Dermis blood vessel endothelial cell (primary cell): ENCODE results near the gene TMEM178B. TPM values are rescaled to one million over a fixed set of nuclear protein-coding genes. Genes with fewer than 3 reads are reported as not detected.

Experiments used
- DNase-seq: peaks from one replicate; pipeline ENCODE4 v3.0.0; 2010
- total RNA-seq: library from RNA; depleted of rRNA; stranded (reverse); fragments of >200 nt; gene quantifications from 2 replicates; pipeline ENCODE4 v1.2.3, GENCODE V29; 2014

The TMEM178B gene
- total RNA-seq, 1 donor from 2014 or later = 0.34 TPM

GRCh38 chr7:141225916-141226618, 152.2 kb downstream of the TMEM178B start:
- no peak for DNase-seq

- no peak for DNase-seq
Observed at GRCh38 chr7:141227454-141227853, 153.6 kb downstream of the TMEM178B start.

GRCh38 chr7:141228482-141228881, 154.6 kb downstream of the TMEM178B start:
- no peak for DNase-seq

GRCh38 chr7:141231018-141231792, 157.3 kb downstream of the TMEM178B start:
- no peak for DNase-seq

- no peak for DNase-seq
Observed at GRCh38 chr7:141232286-141233051, 158.6 kb downstream of the TMEM178B start.

GRCh38 chr7:141234335-141235105, 160.7 kb downstream of the TMEM178B start:
- no peak for DNase-seq

GRCh38 chr7:141235656-141236055, 161.8 kb downstream of the TMEM178B start:
- DNase-seq = no peak

GRCh38 chr7:141238596-141239243, 164.9 kb downstream of the TMEM178B start:
- no peak for DNase-seq

- DNase-seq = no peak
Observed at GRCh38 chr7:141239661-141240060, 165.8 kb downstream of the TMEM178B start.

GRCh38 chr7:141242568-141242967, 168.7 kb downstream of the TMEM178B start:
- DNase-seq = no peak

GRCh38 chr7:141243368-141243767, 169.5 kb downstream of the TMEM178B start:
- no peak for DNase-seq

GRCh38 chr7:141244435-141244834, 170.6 kb downstream of the TMEM178B start:
- DNase-seq = no peak

GRCh38 chr7:141246426-141246825, 172.6 kb downstream of the TMEM178B start:
- no peak for DNase-seq

GRCh38 chr7:141251180-141251579, 177.3 kb downstream of the TMEM178B start:
- DNase-seq = no peak

- DNase-seq = no peak
Observed at GRCh38 chr7:141251957-141252356, 178.1 kb downstream of the TMEM178B start.

GRCh38 chr7:141257597-141257996, 183.7 kb downstream of the TMEM178B start:
- no peak for DNase-seq

- no peak for DNase-seq
Observed at GRCh38 chr7:141258559-141258958, 184.7 kb downstream of the TMEM178B start.

GRCh38 chr7:141262101-141263090, 188.5 kb downstream of the TMEM178B start:
- DNase-seq = no peak

- no peak for DNase-seq
Observed at GRCh38 chr7:141263508-141263907, 189.6 kb downstream of the TMEM178B start.

GRCh38 chr7:141263983-141264382, 190.1 kb downstream of the TMEM178B start:
- DNase-seq = no peak

- DNase-seq = no peak
Observed at GRCh38 chr7:141264511-141264910, 190.6 kb downstream of the TMEM178B start.
